GM18526 (cell line): ENCODE results near the gene ARHGEF3.

Source experiments
- POLR2A ChIP-seq: IDR thresholded peaks from 3 replicates; pipeline ENCODE4 v1.6.1; 2011; ENCODE audit not compliant: insufficient read length; ENCODE audit errors: extremely low read depth

ARHGEF3 gene

DNA sequence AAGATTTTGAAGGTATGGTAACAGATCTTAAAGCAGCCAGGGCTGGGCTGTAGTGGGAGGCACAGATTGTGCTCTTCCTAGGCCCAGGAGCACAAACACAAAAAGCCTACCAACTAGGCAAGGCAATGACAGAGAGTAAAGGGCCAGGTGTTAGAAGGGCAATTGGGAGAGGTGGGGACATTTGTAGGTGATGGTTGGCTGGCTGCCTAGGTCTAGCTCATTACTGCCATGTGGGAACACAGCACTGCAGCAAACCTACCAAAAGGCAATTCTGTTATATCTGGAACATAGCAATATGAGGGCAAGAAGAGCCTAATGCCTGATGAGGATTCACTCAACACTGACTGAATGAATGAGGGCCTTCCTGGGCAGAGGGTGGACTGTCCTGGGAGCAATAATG lies 30.4 kb downstream of the ARHGEF3 start:
- TF ChIP-seq POLR2A = no peak

DNA sequence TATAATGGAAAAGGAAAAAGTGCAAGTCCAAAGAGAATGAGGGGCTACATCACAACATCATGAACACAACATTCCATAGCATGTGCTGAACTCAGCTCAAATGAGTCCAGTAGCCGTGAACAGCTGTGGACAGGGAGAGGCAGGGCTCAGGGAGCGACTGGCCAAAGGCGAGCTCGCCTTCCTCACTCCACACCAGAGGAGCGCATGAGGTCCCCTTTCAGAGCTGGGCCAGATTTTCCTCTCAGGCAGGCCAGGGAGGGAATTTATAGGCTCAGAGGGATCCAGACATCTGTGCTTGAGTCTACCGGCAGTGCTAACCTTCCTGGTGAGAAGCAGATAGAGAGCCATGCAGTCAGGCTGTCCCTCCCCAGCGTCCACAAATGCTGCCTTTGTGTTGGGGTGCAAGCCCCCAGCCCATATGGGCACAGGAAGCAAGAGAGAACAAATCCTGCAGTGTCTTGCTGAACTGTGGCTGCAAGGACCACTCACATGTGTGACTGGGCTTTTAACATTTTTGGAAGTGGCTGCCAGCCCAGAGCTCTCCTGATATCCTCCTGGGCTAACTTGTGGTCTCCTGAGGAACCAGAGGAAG lies 32.5 kb downstream of the ARHGEF3 start:
- no peak for TF ChIP-seq POLR2A

DNA sequence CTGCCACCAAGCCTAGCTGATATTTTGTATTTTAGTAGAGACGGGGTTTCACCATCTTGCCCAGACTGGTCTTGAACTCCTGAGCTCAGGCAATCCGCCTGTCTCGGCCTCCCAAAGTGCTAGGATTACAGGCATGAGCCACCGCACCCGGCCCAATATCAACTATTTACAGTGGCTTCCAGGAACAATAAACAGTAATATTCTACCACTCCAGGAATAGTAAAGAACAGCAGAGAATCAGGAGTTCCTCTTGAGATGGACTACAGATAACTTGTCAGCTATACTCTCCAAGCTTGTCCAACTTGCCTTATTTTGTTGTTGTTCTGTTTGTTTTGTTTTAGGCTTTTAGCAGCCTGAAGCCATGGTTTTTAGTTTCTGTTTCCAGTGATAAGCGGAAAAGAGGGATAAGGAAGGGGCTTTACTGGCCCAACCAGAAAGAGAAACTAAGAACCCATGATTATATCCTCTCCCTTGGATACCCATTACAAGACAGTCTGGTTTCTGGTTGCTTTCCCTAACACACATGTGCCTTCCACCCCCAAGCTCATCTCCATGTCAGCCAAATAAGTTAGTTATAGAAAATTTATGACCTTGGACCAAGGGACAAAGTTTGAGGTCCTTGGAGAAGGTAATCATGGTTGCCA lies 36.7 kb downstream of the ARHGEF3 start:
- TF ChIP-seq POLR2A = no peak

DNA sequence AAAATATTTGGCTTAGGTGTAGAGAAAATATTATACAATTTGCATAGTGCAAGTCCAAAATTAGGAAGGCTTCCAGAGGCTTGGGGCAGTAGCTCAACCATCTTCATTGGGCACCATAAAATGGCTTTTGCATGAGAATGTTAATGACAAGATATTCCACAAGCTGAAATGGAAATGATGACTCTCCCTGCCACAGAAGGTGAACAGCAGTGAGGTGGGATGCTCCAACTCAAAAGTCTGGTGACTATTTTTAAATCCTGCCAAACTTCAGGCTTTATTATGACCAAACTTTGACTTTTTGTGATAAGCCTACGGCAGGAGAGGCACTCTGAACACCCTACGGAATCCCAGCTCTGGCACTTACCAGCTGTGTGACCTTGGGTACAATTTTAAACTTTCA lies 37.6 kb downstream of the ARHGEF3 start:
- TF ChIP-seq POLR2A = no peak

DNA sequence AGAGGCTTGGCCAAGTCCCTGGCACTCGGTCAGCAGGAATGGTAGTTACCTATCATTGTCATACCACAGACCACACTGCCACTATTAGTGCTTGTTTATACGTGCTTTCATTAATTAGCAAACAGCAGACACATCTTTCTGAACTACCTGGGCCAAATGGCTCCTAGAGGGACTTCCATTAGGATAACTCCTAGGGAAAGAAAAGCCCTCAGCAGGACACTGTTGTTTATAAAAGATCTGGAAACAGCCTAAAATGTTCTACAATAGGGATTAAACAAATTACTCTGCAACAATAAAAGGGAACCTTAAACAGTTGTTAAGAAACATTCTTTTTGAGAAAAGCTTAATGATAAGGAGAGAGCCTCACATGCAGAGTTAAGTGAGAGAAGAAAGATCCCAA lies 38.5 kb downstream of the ARHGEF3 start:
- TF ChIP-seq POLR2A = no peak

DNA sequence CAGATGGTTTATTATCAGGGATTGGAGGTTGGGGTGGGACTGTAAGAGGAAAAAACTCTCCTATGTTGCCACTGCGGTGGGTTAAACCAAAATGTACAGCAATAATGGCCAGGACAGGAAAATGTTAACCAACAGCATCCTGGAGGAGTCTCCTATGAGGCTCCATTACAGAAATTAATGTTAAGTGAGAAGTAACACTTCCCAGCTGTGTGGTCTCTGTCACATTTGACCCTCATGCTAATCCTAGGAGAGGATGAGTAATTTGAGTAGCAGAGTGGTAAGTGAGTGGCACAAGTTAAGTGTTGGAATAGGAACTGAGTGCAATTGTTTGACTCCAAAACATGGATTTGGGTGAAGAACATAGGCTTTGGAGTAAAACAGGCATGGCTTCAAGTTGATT lies 39.0 kb downstream of the ARHGEF3 start:
- TF ChIP-seq POLR2A = no peak

DNA sequence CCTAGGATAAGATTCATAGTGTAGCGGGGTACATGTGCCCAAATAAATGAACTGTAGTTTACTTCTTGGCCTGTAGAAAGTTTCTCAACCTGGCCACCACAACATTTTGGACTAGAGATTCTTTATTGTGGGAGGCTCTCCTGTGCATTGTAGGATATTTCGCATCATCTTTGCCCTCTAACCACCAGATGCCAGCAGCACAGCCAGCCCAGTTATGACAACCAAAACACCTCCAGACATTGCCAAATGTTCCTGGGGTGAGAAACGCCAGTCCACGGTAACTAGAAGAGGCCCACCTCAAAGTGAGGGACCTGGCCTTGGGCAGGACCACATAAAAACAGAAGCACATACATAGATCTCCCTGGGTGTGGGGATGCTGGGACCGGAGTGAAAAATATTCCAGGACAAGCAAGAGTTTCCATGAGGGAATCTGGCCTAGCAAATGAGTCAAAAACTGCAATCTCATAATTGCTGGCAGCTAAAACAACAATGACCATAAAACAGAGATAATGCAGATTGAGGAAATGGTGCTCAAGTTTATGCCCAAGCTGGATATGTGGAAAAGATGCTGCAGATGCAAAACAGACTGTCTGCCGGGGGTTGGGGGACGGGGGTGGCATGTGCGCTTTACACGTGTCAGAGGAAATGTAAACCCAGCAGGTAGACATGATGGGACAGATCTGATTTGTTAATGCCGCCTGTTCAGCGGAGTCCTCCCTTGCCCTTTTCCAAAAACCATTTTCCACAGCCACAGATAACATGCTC lies 39.7 kb downstream of the ARHGEF3 start:
- TF ChIP-seq POLR2A = no peak

DNA sequence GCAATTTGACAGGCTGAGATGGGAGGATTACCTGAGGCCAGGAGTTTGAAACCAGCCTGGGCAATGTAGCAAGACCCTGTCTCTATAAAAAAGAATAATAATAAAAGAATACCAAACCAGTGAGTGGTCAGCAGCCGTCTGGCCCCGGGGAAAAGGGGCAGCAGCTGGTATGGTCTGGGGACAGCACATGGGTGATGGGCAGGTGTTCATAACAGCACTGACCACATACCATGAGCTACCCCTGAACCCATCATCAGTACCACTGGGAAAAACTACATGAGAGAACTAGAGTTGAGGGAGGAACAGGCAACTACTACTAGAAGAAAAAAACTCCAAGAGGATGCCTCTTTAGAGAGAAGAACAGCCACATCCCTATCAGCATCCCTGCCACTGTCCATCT lies 40.7 kb downstream of the ARHGEF3 start:
- TF ChIP-seq POLR2A = no peak

DNA sequence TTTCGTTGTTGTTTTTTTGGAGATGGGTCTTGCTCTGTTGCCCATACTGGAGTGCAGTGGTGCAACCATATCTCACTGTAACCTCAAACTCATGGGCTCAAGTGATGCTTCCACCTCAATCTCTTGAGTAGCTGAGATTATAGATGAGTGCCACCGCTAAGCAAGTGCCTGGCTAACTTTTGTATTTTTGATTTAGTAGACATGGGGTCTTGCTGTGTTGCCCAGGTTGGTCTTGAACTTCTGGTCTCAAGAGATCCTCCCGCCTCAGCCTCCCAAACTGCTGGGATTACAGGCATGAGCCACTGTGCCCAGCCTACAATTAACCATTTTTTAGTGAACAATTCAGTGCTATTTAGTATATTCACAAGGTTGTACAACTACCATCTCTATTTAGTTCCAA lies 42.2 kb downstream of the ARHGEF3 start:
- no peak for TF ChIP-seq POLR2A

DNA sequence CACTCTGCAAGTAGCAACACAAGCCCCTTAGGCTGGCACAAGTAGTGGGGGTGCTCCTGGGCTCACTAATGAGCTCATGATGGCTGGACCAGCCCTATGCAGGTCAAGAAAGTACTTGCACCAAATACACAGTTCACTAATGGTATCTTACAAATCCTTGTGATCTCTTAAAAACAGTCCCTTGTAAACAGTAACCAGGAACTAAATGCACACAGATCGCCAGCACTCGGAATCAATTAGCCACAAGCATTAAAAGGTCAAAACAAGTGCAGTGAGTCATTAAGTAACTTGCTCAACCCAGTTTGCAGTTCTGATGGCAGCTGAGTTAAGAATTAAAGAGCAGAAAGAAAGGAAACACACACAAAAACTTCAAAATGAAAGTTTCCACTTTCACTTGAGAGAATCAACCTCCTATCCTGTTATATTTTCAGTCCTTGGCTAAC lies 43.2 kb downstream of the ARHGEF3 start:
- TF ChIP-seq POLR2A = no peak

DNA sequence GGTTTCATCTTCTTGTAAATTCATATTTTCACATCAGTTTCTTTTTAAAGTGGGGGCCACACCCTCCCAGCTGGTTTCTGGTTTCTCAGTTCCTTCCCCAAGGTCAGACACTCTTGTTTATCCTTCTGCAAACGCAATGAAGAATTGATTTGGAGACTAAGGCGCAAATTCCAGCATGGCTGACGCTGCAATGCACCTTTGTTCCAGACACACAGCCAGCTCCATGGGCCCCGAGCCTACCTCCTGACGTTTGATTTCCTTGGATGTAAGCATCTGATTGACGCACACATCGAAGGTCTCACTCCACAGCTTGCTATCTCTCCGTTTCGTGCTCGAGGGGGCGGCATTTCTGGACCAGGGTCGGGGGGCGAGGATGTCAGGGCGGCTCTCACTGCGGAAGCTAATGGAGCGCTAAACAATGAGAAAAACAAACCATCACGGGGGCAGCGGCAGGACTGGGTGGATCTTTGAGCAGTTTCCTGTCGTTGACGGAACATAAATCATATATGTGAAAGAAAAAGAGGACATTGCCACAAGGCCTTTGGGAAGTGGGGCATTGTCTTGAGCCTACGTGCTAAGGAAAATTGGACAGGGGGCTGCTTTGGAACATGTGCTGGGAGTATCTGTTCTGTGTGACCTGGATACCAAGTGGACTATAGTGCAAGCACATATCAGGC lies 46.9 kb downstream of the ARHGEF3 start:
- no peak for TF ChIP-seq POLR2A

DNA sequence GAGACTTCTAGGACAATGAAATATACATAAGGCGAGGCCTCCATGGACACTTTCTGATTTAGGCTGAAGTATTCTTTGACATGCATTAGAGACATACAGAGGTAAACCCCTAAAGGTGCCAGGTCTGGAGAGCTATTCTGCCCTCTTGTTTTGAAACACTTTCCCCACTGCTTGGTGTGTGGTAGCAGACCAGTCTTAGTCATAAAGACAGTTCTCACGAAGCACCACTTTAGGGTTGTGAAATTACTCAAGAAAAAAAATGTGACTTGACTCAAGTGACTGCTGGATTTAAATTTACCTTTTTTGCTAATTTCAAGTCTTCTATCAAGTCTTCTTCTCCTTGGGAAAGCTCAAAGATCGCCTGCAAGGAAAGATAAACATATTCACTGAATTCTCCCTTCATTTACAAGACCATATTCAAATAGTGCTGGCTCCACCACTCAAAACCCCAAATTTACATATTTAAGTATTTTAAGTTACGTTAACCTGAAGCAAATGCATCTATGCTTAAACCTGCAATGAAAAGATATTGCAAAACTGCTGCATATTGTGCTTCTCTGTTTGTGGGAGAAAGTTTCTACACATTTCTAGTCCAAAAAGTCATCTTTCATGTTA lies 48.4 kb downstream of the ARHGEF3 start:
- no peak for TF ChIP-seq POLR2A

DNA sequence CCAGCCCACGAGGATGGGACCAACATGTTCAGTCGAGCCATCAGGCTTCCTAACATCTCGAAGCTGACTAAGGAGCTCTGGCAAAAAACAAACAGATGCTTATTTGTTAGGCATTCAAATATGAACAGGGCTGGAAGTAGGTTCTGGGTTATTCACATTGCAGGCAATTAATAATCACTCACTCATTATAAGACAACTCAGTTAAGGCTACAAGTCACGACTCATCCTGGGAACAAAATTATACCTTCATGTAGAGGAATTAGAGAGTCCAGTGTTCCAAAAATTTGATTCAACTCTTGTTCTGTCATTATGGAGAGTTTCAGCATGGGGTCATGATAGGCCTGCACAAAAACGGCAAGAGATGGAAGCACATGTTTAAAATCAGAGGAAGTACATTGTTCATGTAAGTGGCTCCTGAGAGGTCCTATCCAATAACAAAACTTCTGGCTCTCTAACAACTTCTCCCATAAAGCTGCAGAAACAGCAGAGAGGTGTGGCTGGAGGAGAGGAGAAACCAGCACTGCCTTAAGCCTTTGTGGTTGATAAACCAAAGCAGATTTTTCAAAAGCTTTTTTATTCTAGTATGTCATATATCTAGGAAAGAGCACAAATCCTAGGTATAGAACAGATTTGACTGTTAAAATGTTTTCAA lies 50.6 kb downstream of the ARHGEF3 start:
- TF ChIP-seq POLR2A = no peak

DNA sequence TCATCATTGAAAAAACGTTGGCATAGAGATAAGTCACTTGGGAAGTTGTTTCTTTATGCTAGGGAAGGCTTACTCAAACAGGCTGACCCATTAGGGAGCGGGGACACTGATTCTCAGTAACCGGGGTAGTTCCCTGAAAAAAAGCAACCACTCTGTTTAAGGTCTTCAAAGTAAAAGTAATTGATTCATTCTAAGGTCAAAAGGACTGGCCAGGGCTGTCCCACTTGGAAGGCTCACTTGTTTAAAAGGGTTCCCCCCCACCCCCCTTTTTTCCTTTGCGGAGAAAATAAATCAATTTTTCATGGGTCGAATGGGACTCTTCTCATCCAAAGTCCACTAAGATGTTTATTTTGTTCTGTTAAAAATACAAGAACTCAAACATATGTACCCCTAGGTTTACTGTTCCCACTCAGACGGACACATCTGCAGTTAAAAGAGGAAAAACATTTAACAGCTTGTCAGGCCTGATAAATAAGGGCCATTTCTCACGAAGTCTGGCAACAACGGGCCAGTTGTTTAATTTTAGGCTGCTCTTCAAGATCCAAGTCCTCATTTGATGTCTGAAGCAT lies 53.0 kb downstream of the ARHGEF3 start:
- TF ChIP-seq POLR2A = no peak

DNA sequence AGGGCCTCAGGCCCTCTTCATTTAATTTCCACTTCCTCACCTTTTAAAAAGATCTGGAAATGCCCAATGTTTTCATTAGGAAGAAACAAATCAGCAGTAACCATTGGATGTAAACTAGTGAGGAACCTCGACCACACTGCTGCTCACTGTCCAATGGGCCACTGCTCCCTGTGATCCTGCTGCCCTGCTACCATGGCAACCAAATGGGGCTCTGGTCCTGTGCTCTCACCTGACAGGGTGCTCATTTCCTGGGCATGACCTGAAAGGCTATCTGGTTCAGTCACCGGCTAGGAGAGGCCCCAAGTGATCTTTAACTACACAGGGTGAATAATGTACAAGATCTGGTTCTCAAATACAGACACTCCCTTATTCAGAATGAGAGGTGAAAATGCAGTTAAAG lies 54.6 kb downstream of the ARHGEF3 start:
- no peak for TF ChIP-seq POLR2A
